Liver (tissue), 9 donors: ENCODE data around the gene KCNJ15. TPM values are rescaled to one million over a fixed set of nuclear protein-coding genes. Genes with fewer than 3 reads are reported as not detected.

ENCODE experiments used
- DNase-seq: peaks from one replicate; pipeline ENCODE4 v3.0.0-alpha.2; 2017; ENCODE audit warnings: low spot score
- H3K27ac ChIP-seq, 2 donors: one replicate each; pipeline ENCODE4 v1.7.0; 2013; ENCODE audit warnings: inconsistent platforms in 2 of 2, low read length in 2 of 2, control low read depth in 1 of 2, low read depth in 1 of 2, mild to moderate bottlenecking in 1 of 2
- H3K27me3 ChIP-seq, 4 donors: one replicate each; pipeline versions ENCODE4 v1.6.1 to v1.7.0; 2013; ENCODE audit warnings: low read length in 3 of 4, inconsistent platforms in 1 of 4, mild to moderate bottlenecking in 1 of 4, moderate library complexity in 1 of 4; ENCODE audit not compliant: control insufficient read depth in 4 of 4, insufficient read depth in 4 of 4
- H3K36me3 ChIP-seq, 4 donors: one replicate each; pipeline versions ENCODE4 v1.6.1 to v1.7.0; 2013; ENCODE audit warnings: low read length in 3 of 4, mild to moderate bottlenecking in 3 of 4, low read depth in 1 of 4, moderate library complexity in 1 of 4; ENCODE audit not compliant: control insufficient read depth in 4 of 4, insufficient read depth in 3 of 4
- H3K4me1 ChIP-seq, 4 donors: one replicate each; pipeline versions ENCODE4 v1.6.1 to v1.7.0; 2013; ENCODE audit warnings: low read length in 3 of 4, mild to moderate bottlenecking in 3 of 4, moderate library complexity in 1 of 4; ENCODE audit not compliant: control insufficient read depth in 4 of 4, insufficient read depth in 4 of 4
- H3K4me3 ChIP-seq, 3 donors: one replicate each; pipeline versions ENCODE4 v1.6.1 to v1.7.0; 2013; ENCODE audit warnings: low read length in 3 of 3, control low read depth in 1 of 3, low read depth in 1 of 3, mild to moderate bottlenecking in 1 of 3
- H3K9ac ChIP-seq, 2 donors: one replicate each; pipeline ENCODE4 v1.7.0; 2013; ENCODE audit warnings: low read length in 2 of 2, mild to moderate bottlenecking in 2 of 2, moderate library complexity in 2 of 2, control low read depth in 1 of 2, low read depth in 1 of 2
- H3K9me3 ChIP-seq, 4 donors: one replicate each; pipeline versions ENCODE4 v1.6.1 to v1.7.0; 2013; ENCODE audit warnings: low read length in 3 of 4; ENCODE audit not compliant: control insufficient read depth in 4 of 4
- EGR1 ChIP-seq, 2 donors: IDR thresholded peaks; 2 replicates each; pipeline ENCODE4 v1.6.1; 2016 to 2018; ENCODE audit warnings: antibody characterized with exemption in 2 of 2, low read depth in 2 of 2
- FOXA1 ChIP-seq: IDR thresholded peaks from 2 replicates; pipeline ENCODE4 v1.6.1; 2016; ENCODE audit warnings: antibody characterized with exemption
- FOXA2 ChIP-seq: IDR thresholded peaks from 2 replicates; pipeline ENCODE4 v1.6.1; 2016; ENCODE audit warnings: antibody characterized with exemption
- GABPA ChIP-seq, 2 donors: IDR thresholded peaks in 1 of 2; conservative IDR thresholded peaks in 1 of 2; 2 replicates each; pipeline ENCODE4 v1.6.1; 2016; ENCODE audit warnings: antibody characterized with exemption in 2 of 2, mild to moderate bottlenecking in 1 of 2, moderate library complexity in 1 of 2
- HNF4A ChIP-seq, 2 donors: conservative IDR thresholded peaks; 2 replicates each; pipeline ENCODE4 v1.6.1; 2016; ENCODE audit warnings: antibody characterized with exemption in 2 of 2, mild to moderate bottlenecking in 2 of 2
- HNF4G ChIP-seq: IDR thresholded peaks from 2 replicates; pipeline ENCODE4 v1.6.1; 2016; ENCODE audit warnings: antibody characterized with exemption
- JUND ChIP-seq, 2 donors: IDR thresholded peaks; 2 replicates each; pipeline ENCODE4 v1.6.1; 2016; ENCODE audit warnings: antibody characterized with exemption in 2 of 2
- NR2F2 ChIP-seq: IDR thresholded peaks from 2 replicates; pipeline ENCODE4 v1.6.1; 2016; ENCODE audit warnings: antibody characterized with exemption
- RAD21 ChIP-seq, 2 donors: IDR thresholded peaks; 2 replicates each; pipeline ENCODE4 v1.6.1; 2016; ENCODE audit warnings: antibody characterized with exemption in 2 of 2, mild to moderate bottlenecking in 2 of 2
- RXRA ChIP-seq, 2 donors: IDR thresholded peaks; 2 replicates each; pipeline ENCODE4 v1.6.1; 2017 to 2018; ENCODE audit warnings: antibody characterized with exemption in 2 of 2, mild to moderate bottlenecking in 1 of 2
- SP1 ChIP-seq: IDR thresholded peaks from 2 replicates; pipeline ENCODE4 v1.6.1; 2018; ENCODE audit warnings: antibody characterized with exemption, mild to moderate bottlenecking
- TAF1 ChIP-seq: conservative IDR thresholded peaks from 2 replicates; pipeline ENCODE4 v1.6.1; 2016; ENCODE audit warnings: antibody characterized with exemption, mild to moderate bottlenecking
- YY1 ChIP-seq: IDR thresholded peaks from 2 replicates; pipeline ENCODE4 v1.6.1; 2016; ENCODE audit warnings: antibody characterized with exemption, mild to moderate bottlenecking
- WGBS: extraction: QIAGEN DNeasy Blood & Tissue Kit; methylation state at CpG from one replicate; pipeline ENCODE4 v1.1.7; 2013; 5-methylcytosine and 5-hydroxymethylcytosine counted together
- polyA plus RNA-seq, 2 donors: library from polyadenylated mRNA; stranded (reverse) in 1 of 2; unstranded in 1 of 2; fragments of 200-250 nt in 1 of 2; fragments of >200 nt in 1 of 2; fragmentation: Nextera tagmentation in 1 of 2; extraction: Ambion mirVana in 1 of 2; gene quantifications; one replicate each; pipeline versions ENCODE4 v1.2.1 to v1.2.3, GENCODE V29; 2013 to 2015
- total RNA-seq, 2 donors: library from RNA; depleted of rRNA; stranded (reverse); fragments of >200 nt; gene quantifications; one replicate each; pipeline ENCODE4 v1.2.3, GENCODE V29; 2014
- TF ChIP-seq, protein P1 (sequence below): IDR thresholded peaks from 2 replicates; pipeline ENCODE4 v1.6.1; 2016; ENCODE audit warnings: antibody characterized with exemption
- TF ChIP-seq, protein P2 (sequence below): fragments of 150-350 bp; IDR thresholded peaks from 2 replicates; pipeline ENCODE4 v1.5.1; 2017; ENCODE audit warnings: improper control_type of control experiment, low read depth, low read length; ENCODE audit not compliant: missing input control
- TF ChIP-seq, protein P3 (sequence below): IDR thresholded peaks from 2 replicates; pipeline ENCODE4 v1.6.1; 2016; ENCODE audit warnings: antibody characterized with exemption, mild to moderate bottlenecking
- donor health status: healthy.
- donor health status: healthy.
- donor health status: healthy.
- donor health status: healthy.
- donor health status: healthy.

The KCNJ15 gene
- total and polyA plus RNA-seq, 4 donors: 0.61 to 4.8 (median 2.2) TPM

DNA sequence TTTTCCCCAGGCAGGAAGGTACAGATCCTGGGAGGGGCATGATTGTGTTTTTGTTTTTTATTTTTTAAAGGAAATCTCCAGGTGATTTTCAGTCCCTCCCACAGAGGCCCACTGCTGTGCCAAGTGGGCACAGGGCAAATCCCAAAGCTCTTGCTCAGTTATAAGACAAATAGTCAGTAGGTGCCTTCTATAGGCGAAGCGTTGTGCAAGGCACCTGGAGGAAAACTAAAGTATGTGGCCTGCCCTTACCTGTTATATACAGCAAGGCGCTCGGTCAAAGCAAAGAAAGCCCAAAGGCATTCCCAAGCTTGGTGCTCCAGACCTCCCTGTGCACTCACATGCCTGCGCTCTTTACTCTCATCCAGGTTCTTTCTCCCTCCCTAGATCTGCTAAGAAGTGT, 81.0 kb downstream of the KCNJ15 start:
- TF ChIP-seq, protein P1, sequence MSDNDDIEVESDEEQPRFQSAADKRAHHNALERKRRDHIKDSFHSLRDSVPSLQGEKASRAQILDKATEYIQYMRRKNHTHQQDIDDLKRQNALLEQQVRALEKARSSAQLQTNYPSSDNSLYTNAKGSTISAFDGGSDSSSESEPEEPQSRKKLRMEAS: no peak
- TF ChIP-seq JUND (IDR thresholded peaks at IDR 0.05): no peak
- TF ChIP-seq FOXA1: no peak
- no peak for TF ChIP-seq YY1
- TF ChIP-seq HNF4A (conservative IDR thresholded peaks at IDR 0.05): no peak
- no peak for TF ChIP-seq FOXA2
- TF ChIP-seq, protein P2, sequence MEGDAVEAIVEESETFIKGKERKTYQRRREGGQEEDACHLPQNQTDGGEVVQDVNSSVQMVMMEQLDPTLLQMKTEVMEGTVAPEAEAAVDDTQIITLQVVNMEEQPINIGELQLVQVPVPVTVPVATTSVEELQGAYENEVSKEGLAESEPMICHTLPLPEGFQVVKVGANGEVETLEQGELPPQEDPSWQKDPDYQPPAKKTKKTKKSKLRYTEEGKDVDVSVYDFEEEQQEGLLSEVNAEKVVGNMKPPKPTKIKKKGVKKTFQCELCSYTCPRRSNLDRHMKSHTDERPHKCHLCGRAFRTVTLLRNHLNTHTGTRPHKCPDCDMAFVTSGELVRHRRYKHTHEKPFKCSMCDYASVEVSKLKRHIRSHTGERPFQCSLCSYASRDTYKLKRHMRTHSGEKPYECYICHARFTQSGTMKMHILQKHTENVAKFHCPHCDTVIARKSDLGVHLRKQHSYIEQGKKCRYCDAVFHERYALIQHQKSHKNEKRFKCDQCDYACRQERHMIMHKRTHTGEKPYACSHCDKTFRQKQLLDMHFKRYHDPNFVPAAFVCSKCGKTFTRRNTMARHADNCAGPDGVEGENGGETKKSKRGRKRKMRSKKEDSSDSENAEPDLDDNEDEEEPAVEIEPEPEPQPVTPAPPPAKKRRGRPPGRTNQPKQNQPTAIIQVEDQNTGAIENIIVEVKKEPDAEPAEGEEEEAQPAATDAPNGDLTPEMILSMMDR: no peak
- Histone ChIP-seq H3K27me3 (no peaks in the 10 kb centered on the region), H3K9ac (no peak overlapping the region), H3K4me3 (no peak overlapping the region), H3K36me3 (no peaks in the 10 kb centered on the region), H3K9me3 (no peaks in the 10 kb centered on the region), H3K27ac (no peak overlapping the region), H3K4me1 (peaks cover 0 to 27% (median 7%) of the 10 kb centered on the region in 4 donors)
- WGBS: 97% methylated on average over 5 of the region's 5 CpGs
- DNase-seq: no peak

DNA sequence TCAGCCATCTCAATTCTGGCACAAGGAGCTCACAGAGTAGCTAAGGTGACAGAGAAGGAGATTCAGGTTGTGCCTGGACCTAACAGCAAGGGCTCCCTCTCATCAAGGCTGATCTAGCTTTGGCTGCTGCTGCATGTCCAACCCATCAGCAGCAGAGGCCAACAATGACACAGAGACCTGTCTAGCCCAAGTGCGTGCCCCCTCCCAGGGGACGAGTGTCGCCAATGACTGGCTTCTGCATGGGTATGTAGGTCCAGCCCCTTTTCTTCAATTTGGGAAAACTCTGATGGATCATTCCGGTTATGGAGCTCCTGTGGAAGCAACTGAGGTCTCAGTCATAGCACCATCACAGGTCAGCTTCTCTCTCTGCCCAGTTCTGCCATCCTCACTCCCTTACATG, 83.3 kb downstream of the KCNJ15 start:
- no peaks in the 10 kb centered on the region for H3K9me3 ChIP-seq
- H3K27me3 ChIP-seq: no peaks in the 10 kb centered on the region
- no peak overlapping the region for H3K4me3 ChIP-seq
- no peak overlapping the region for H3K9ac ChIP-seq
- TF ChIP-seq NR2F2 (no peak), GABPA (IDR thresholded peaks at IDR 0.05 in 1 of 2, conservative IDR thresholded peaks at IDR 0.05 in 1 of 2) (no peak), FOXA2 (no peak), SP1 (no peak), RAD21 (IDR thresholded peaks at IDR 0.05) (no peak)
- TF ChIP-seq, protein P3, sequence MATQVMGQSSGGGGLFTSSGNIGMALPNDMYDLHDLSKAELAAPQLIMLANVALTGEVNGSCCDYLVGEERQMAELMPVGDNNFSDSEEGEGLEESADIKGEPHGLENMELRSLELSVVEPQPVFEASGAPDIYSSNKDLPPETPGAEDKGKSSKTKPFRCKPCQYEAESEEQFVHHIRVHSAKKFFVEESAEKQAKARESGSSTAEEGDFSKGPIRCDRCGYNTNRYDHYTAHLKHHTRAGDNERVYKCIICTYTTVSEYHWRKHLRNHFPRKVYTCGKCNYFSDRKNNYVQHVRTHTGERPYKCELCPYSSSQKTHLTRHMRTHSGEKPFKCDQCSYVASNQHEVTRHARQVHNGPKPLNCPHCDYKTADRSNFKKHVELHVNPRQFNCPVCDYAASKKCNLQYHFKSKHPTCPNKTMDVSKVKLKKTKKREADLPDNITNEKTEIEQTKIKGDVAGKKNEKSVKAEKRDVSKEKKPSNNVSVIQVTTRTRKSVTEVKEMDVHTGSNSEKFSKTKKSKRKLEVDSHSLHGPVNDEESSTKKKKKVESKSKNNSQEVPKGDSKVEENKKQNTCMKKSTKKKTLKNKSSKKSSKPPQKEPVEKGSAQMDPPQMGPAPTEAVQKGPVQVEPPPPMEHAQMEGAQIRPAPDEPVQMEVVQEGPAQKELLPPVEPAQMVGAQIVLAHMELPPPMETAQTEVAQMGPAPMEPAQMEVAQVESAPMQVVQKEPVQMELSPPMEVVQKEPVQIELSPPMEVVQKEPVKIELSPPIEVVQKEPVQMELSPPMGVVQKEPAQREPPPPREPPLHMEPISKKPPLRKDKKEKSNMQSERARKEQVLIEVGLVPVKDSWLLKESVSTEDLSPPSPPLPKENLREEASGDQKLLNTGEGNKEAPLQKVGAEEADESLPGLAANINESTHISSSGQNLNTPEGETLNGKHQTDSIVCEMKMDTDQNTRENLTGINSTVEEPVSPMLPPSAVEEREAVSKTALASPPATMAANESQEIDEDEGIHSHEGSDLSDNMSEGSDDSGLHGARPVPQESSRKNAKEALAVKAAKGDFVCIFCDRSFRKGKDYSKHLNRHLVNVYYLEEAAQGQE: no peak
- H3K27ac ChIP-seq: no peak overlapping the region
- H3K36me3 ChIP-seq: no peaks in the 10 kb centered on the region
- H3K4me1 ChIP-seq: peaks cover 2 to 21% (median 13%) of the 10 kb centered on the region in 4 donors
- no peak for DNase-seq
- WGBS: 93% methylated on average over 4 of the region's 4 CpGs

DNA sequence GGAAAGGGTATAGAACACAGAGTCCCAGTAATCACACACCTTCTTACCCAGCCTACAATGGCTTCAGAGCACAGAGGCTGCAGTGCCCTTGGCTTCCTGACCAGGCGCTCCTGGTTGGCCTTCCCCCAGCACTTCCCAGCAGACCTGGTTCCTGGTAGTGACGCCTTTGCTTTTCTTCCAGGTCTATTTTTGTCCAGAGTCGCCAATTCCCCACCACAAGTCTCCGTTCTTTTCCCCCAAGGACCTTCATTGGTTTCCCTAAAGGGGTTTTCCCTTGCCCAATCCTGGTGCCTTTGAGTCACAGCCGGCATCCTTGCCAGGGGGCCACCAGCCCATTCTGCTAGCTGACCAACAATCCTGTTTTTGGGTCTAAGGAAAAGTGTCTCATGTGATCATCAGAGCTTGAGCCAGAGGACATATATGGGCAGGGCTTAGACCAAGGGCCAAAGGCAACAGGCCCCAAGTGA, 84.8 kb downstream of the KCNJ15 start:
- DNase-seq: no peak
- no peak for TF ChIP-seq SP1
- TF ChIP-seq FOXA2: no peak
- TF ChIP-seq FOXA1: no peak
- no peak for TF ChIP-seq NR2F2
- TF ChIP-seq, protein P3: no peak
- TF ChIP-seq, protein P1: no peak
- TF ChIP-seq YY1: no peak
- TF ChIP-seq HNF4G: no peak
- no peak for TF ChIP-seq RXRA (IDR thresholded peaks at IDR 0.05)
- TF ChIP-seq GABPA (IDR thresholded peaks at IDR 0.05 in 1 of 2, conservative IDR thresholded peaks at IDR 0.05 in 1 of 2): no peak
- no peak for TF ChIP-seq JUND (IDR thresholded peaks at IDR 0.05)
- no peak for TF ChIP-seq EGR1 (IDR thresholded peaks at IDR 0.05; ENCODE audit: low read depth in 2 of 2)
- TF ChIP-seq TAF1: no peak

More for the DNA sequence above, 84.8 kb downstream of the KCNJ15 start:
- Histone ChIP-seq H3K36me3 (no peaks in the 10 kb centered on the region), H3K27me3 (no peaks in the 10 kb centered on the region), H3K9ac (no peak overlapping the region), H3K4me1 (peaks cover 2 to 18% (median 11%) of the 10 kb centered on the region in 4 donors), H3K9me3 (no peaks in the 10 kb centered on the region), H3K4me3 (no peak overlapping the region), H3K27ac (no peak overlapping the region)
- WGBS: 92% methylated on average over 5 of the region's 5 CpGs
